Measurements from ENCODE around the gene HDAC4. TPM values are rescaled to one million over a fixed set of nuclear protein-coding genes. Genes with fewer than 3 reads are reported as not detected.

Gene HDAC4
- total RNA-seq, 1 experiment from 2014 or later, result 32.0 TPM

- Histone ChIP-seq H3K79me1 (ENCODE audit: insufficient read depth, low read depth, low read length, poor library complexity, severe bottlenecking) (no peaks in the 10 kb centered on the region), H3K9me3 (ENCODE audit: control insufficient read depth, low read depth, low read length) (no peaks in the 10 kb centered on the region), H3K79me2 (ENCODE audit: insufficient read depth, low read length) (peaks cover 2% of the 10 kb centered on the region; the same call in 1 of the 2 replicates), H4K5ac (ENCODE audit: insufficient read length, low read depth, low read length) (no peak overlapping the region), H2BK5ac (ENCODE audit: insufficient read length, low read length) (no peak overlapping the region), H3K4me2 (ENCODE audit: insufficient read depth, insufficient read length, low read length) (no peak overlapping the region), H2BK15ac (ENCODE audit: low read depth, low read length) (no peak overlapping the region), H3K14ac (ENCODE audit: insufficient read depth, low read length) (no peak overlapping the region), H3K4me1 (ENCODE audit: insufficient read depth, low read length) (peaks cover 3% of the 10 kb centered on the region; the same call in 1 of the 2 replicates), H2BK12ac (ENCODE audit: insufficient read length, low read depth, low read length) (no peak overlapping the region), H3K27ac (ENCODE audit: insufficient read length, low read depth, low read length) (no peak overlapping the region), H2BK20ac (ENCODE audit: low read depth, low read length, poor library complexity, severe bottlenecking) (no peak overlapping the region), H3T11ph (ENCODE audit: low read length) (no peak overlapping the region), H2AK5ac (ENCODE audit: insufficient read length, low read length) (no peak overlapping the region), H3K23me2 (ENCODE audit: insufficient read length, low read depth, low read length, poor library complexity, severe bottlenecking) (no peaks in the 10 kb centered on the region), H4K8ac (replicated peaks; ENCODE audit: insufficient read length, low read depth, low read length) (no peak overlapping the region), H3K56ac (ENCODE audit: insufficient read length, low read depth, low read length) (no peak overlapping the region), H4K20me1 (ENCODE audit: control insufficient read depth, insufficient read depth, insufficient read length) (no peaks in the 10 kb centered on the region), H4K91ac (ENCODE audit: insufficient read length, low read depth, low read length) (no peak overlapping the region), H3K9ac (ENCODE audit: extremely low read depth, insufficient read length, low read length) (no peak overlapping the region), H3K27me3 (ENCODE audit: insufficient read depth, low read length) (no peaks in the 10 kb centered on the region), H3K23ac (ENCODE audit: insufficient read length, low read depth, low read length) (no peak overlapping the region), H2BK120ac (ENCODE audit: low read depth, low read length, poor library complexity, severe bottlenecking) (no peak overlapping the region), H3K18ac (ENCODE audit: insufficient read length, low read depth, low read length) (no peak overlapping the region), H2AFZ (ENCODE audit: low read length) (no peak overlapping the region), H3K4ac (ENCODE audit: low read depth, low read length) (no peak overlapping the region)
- WGBS (ENCODE audit: extremely low coverage, insufficient read length, low lambda C conversion rate), result 100% methylated on average over 1 of the region's 2 CpGs
- no peak for DNase-seq
- no peaks in the 10 kb centered on the region for H3K27me3 Mint-ChIP-seq (ENCODE audit: low read depth)
- H3K4me3 Mint-ChIP-seq, result no peak overlapping the region
- peaks cover 11 to 20% of the 10 kb centered on the region in 2 experiments for H3K4me1 Mint-ChIP-seq
- H3K9me3 Mint-ChIP-seq, result peaks cover 6 to 16% of the 10 kb centered on the region in 2 experiments
- H3K36me3 Mint-ChIP-seq (ENCODE audit: insufficient read depth in 1 of 3, low read depth in 3 of 3), result peaks cover 34 to 39% (median 38%) of the 10 kb centered on the region in 3 experiments
- no peak for TF ChIP-seq CTCF (conservative IDR thresholded peaks at IDR 0.05)
- H3K27ac Mint-ChIP-seq, result no peak overlapping the region
Measured at GRCh38 chr2:239355139-239355538, 45.7 kb downstream of the HDAC4 start.
